GM15510 (cell line): ENCODE results near the gene CA5B.

Source experiments
- POLR2A ChIP-seq: IDR thresholded peaks from 3 replicates; pipeline ENCODE4 v1.6.1; 2011; ENCODE audit warnings: borderline replicate concordance; ENCODE audit not compliant: insufficient read length; ENCODE audit errors: extremely low read depth

Gene CA5B

GRCh38 chrX:15829217-15829616, 91.1 kb downstream of the CA5B start:
- no peak for TF ChIP-seq POLR2A

GRCh38 chrX:15834053-15834452, 96.0 kb downstream of the CA5B start:
- no peak for TF ChIP-seq POLR2A

GRCh38 chrX:15834827-15835595, 96.9 kb downstream of the CA5B start:
- TF ChIP-seq POLR2A, result no peak
